Heart right ventricle (tissue), 16 donors: Measurements from ENCODE around the gene CHTF18. TPM values are rescaled to one million over a fixed set of nuclear protein-coding genes. Genes with fewer than 3 reads are reported as not detected.
A peak's percentile ranks its signal among the peaks of the same experiment; 100 is the strongest.

ENCODE experiments used
- ATAC-seq, 8 donors: fragments of 200-7000 bp; cut with Tn5 transposase; one replicate each; pipeline ENCODE4 v1.9.1; 2020; ENCODE audit warnings: mild to moderate bottlenecking in 8 of 8, moderate library complexity in 8 of 8, moderate number of reproducible peaks in 1 of 8
- DNase-seq, 2 donors: peaks; one replicate each; pipeline ENCODE4 v3.0.0-alpha.2; 2020
- H3K27ac ChIP-seq, 10 donors: fragments of 200-600 bp; sonication (generic) in 2 of 10; one replicate each; pipeline versions ENCODE4 v1.5.0 to v1.8.0; 2020 to 2022; ENCODE audit warnings: mild to moderate bottlenecking in 3 of 10
- H3K27me3 ChIP-seq, 7 donors: fragments of 200-600 bp; one replicate each; pipeline ENCODE4 v1.8.0; 2021 to 2022; ENCODE audit warnings: mild to moderate bottlenecking in 2 of 7
- H3K36me3 ChIP-seq, 9 donors: fragments of 200-600 bp; sonication (generic) in 1 of 9; one replicate each; pipeline versions ENCODE4 v1.5.0 to v1.8.0; 2020 to 2022; ENCODE audit warnings: mild to moderate bottlenecking in 2 of 9
- H3K4me1 ChIP-seq, 9 donors: fragments of 200-600 bp; sonication (generic) in 1 of 9; one replicate each; pipeline versions ENCODE4 v1.5.0 to v1.8.0; 2020 to 2022; ENCODE audit warnings: mild to moderate bottlenecking in 4 of 9
- H3K4me3 ChIP-seq, 10 donors: fragments of 200-600 bp; sonication (generic) in 2 of 10; one replicate each; pipeline versions ENCODE4 v1.5.0 to v1.8.0; 2020 to 2022; ENCODE audit warnings: mild to moderate bottlenecking in 7 of 10, moderate library complexity in 2 of 10
- H3K9me3 ChIP-seq, 11 donors: fragments of 200-600 bp in 10 of 11; sonication (generic) in 2 of 11; one replicate each; pipeline versions ENCODE4 v1.5.0 to v1.8.0; 2013 to 2022; ENCODE audit warnings: mild to moderate bottlenecking in 2 of 11, control low read depth in 1 of 11, moderate library complexity in 1 of 11
- WGBS, 2 donors: extraction: QIAGEN DNeasy Blood & Tissue Kit; methylation state at CpG; one replicate each; pipeline ENCODE4 v1.1.7; 2013; ENCODE audit warnings: inconsistent platforms in 1 of 2; 5-methylcytosine and 5-hydroxymethylcytosine counted together
- intact Hi-C, 10 donors: fragments of 100-400 bp; cut with DNase I; formaldehyde crosslinking; loops; one replicate each; pipeline versions ENCODE4 v1.11.1 to v1.14.2; 2022
- polyA plus RNA-seq, 2 donors: library from polyadenylated mRNA; stranded (reverse); fragments of 200-250 nt; gene quantifications; one replicate each; pipeline ENCODE4 v1.2.3, GENCODE V29; 2013
- total RNA-seq, 10 donors: library from RNA; stranded (reverse); fragmentation: NEBNext Ultra II Directional in 3 of 10; extraction: Animal tissue kit (Norgen Biotek cat#: 25700) in 3 of 10; gene quantifications; one replicate each; pipeline versions ENCODE4 v1.2.1 to v1.2.4, GENCODE V29; 2021 to 2023
- TF ChIP-seq, protein P1 (sequence below), 9 donors: fragments of 200-600 bp; sonication (generic) in 2 of 9; IDR thresholded peaks; one replicate each; pipeline versions ENCODE4 v1.5.0 to v1.8.0; 2021 to 2022; ENCODE audit warnings: antibody characterized with exemption in 9 of 9, mild to moderate bottlenecking in 5 of 9, moderate library complexity in 1 of 9
- donor health status: Arrhythmogenic right ventricular cardiomyopathy.
- donor health status: ischemic (EF 13 %, LVEDD 7.1; RV severe dilation, severe dysfunction).
- donor health status: healthy with polysubstance abuse.
- donor health status: DM: no; HTN: yes; CAD: no.
- donor health status: DM: no; HTN: no; CAD: no.
- donor health status: ischemic (EF 25% LVEDD 6.9; RV normal size, moderate dysfunction).
- donor health status: ischemic (EF 25% LVEDD 5.7; RV mildly dilated, moderate dysfunction).
- donor health status: healthy.
- donor health status: DM: yes; HTN: yes; CAD: no.
- donor health status: Ischemic cardiomyopathy.
- donor health status: ischemic (EF 35%, LVEDD 5.7; RV mildly dilated, moderate dysfunction).
- donor health status: nonischemic (EF 11% LVEDD 7.7; RV severe dilation, severe dysfunction).
- donor health status: DM: yes; HTN: yes; CAD: no.
- donor health status: PGD.
- donor health status: ischemic (EF 29% LVEDD 5.4; RV normal size, mild dysfunction).
- donor health status: nonischemic (EF 23%, LVEDD 6.1; RV moderate dilation, normal function).

Gene CHTF18
- total and polyA plus RNA-seq, 12 donors = 2.8 to 8.2 (median 5.8) TPM

- Histone ChIP-seq H3K4me1 (no peaks in the 10 kb centered on the region), H3K27me3 (peaks cover 0 to 33% (median 10%) of the 10 kb centered on the region in 7 donors), H3K4me3 (no peak overlapping the region), H3K27ac (no peak overlapping the region), H3K9me3 (peaks cover 0 to 12% (median 2%) of the 10 kb centered on the region in 11 donors), H3K36me3 (no peaks in the 10 kb centered on the region)
- DNase-seq = no peak
- TF ChIP-seq, protein P1, sequence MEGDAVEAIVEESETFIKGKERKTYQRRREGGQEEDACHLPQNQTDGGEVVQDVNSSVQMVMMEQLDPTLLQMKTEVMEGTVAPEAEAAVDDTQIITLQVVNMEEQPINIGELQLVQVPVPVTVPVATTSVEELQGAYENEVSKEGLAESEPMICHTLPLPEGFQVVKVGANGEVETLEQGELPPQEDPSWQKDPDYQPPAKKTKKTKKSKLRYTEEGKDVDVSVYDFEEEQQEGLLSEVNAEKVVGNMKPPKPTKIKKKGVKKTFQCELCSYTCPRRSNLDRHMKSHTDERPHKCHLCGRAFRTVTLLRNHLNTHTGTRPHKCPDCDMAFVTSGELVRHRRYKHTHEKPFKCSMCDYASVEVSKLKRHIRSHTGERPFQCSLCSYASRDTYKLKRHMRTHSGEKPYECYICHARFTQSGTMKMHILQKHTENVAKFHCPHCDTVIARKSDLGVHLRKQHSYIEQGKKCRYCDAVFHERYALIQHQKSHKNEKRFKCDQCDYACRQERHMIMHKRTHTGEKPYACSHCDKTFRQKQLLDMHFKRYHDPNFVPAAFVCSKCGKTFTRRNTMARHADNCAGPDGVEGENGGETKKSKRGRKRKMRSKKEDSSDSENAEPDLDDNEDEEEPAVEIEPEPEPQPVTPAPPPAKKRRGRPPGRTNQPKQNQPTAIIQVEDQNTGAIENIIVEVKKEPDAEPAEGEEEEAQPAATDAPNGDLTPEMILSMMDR (IDR thresholded peaks at IDR 0.05) = no peak
- WGBS, 2 donors = 54 to 57% methylated on average over 19 of the region's 19 CpGs
- intact Hi-C loops = no loop called here
- ATAC-seq = peak in 6 of 8 donors; percentile 28 to 47 (median 44)
Observed at GRCh38 chr16:842061-842476, 53.6 kb downstream of the CHTF18 start.

DNA sequence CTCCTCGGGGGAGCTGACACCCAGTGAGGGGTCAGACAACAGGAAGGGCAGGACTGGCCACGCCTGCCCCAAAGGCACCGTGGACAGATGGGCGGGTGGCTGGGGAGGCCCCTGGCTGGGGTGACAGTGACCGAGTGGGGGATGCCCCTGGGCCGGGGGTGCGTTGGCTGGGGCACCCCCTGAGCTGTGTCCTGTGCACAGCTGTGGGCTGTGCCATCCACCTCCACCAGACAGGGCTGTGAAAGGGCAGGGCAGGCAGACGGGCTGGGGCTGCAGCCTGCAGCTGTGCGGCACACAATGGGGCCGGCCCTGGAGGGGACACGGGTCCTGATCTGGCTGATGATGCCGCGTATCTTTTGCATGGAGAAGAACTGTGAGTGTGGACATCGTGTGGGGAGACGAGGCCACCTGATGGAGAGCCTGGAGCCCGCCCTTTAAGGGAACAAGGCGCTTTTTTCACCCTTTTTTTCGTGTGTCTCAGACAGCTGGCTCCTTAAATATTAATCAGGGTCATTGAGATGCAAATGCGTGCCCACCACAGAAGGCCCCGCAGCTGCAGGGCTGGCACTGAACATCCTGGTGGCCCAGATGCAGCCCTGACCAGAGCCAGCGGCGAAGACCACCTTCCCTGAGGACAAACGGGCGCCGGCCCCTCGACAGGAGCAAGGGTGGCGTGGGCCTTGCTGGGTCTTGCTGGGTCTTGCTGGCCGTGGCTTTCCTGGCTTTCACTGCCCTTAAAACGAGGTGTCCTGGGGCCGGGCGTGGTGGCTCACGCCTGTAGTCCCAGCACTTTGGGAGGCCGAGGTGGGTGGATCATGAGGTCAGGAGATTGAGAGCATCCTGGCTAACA, 54.5 kb downstream of the CHTF18 start:
- peaks cover 0 to 3% (median 0%) of the 10 kb centered on the region in 11 donors for H3K9me3 ChIP-seq
- intact Hi-C loops = no loop called here
- no peak for DNase-seq
- WGBS, 2 donors = 80 to 82% methylated on average over 33 of the region's 33 CpGs
- ATAC-seq = peak in 1 of 8 donors; percentile 23
- no peaks in the 10 kb centered on the region for H3K36me3 ChIP-seq
- TF ChIP-seq, protein P1 (IDR thresholded peaks at IDR 0.05) = no peak
- peaks cover 0 to 33% (median 10%) of the 10 kb centered on the region in 7 donors for H3K27me3 ChIP-seq
- H3K4me1 ChIP-seq = no peaks in the 10 kb centered on the region
- H3K4me3 ChIP-seq = no peak overlapping the region
- H3K27ac ChIP-seq = no peak overlapping the region

DNA sequence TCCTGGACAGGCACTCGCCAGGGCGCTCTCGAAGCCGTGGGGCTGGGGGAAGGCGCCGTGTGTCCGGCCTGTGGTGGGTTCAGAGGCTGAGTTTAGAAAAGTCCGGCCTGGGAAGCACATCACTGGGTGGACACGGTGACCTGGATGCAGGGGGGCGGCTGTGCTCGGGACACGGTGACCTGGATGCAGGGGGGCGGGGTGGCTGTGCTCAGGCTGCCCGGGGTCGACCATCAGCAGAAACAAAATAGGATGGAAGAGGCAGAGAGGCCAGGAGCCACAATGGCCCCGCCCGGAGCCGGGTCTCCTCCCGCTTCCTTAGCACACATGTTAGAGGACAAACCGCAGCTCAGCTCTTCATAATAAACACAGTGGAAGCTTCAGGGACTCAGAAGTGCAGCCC, 55.4 kb downstream of the CHTF18 start:
- Histone ChIP-seq H3K27ac (no peak overlapping the region), H3K9me3 (peaks cover 0 to 9% (median 0%) of the 10 kb centered on the region in 11 donors), H3K4me3 (no peak overlapping the region), H3K27me3 (peaks cover 0 to 30% (median 10%) of the 10 kb centered on the region in 7 donors), H3K36me3 (no peaks in the 10 kb centered on the region), H3K4me1 (no peaks in the 10 kb centered on the region)
- TF ChIP-seq, protein P1 (IDR thresholded peaks at IDR 0.05) = no peak
- ATAC-seq = no peak
- WGBS, 2 donors = 81 to 87% methylated on average over 19 to 20 of the region's 20 CpGs
- intact Hi-C loops = no loop called here
- peak in 1 of 2 donors; percentile 4 for DNase-seq

GRCh38 chr16:844638-845350, 56.4 kb downstream of the CHTF18 start:
- TF ChIP-seq, protein P1 (IDR thresholded peaks at IDR 0.05) = no peak
- H3K27ac ChIP-seq = no peak overlapping the region
- H3K9me3 ChIP-seq = peaks cover 0 to 18% (median 0%) of the 10 kb centered on the region in 11 donors
- H3K4me3 ChIP-seq = no peak overlapping the region
- no peaks in the 10 kb centered on the region for H3K4me1 ChIP-seq
- no peak for ATAC-seq
- intact Hi-C loops = no loop called here
- H3K27me3 ChIP-seq = peaks cover 0 to 27% (median 10%) of the 10 kb centered on the region in 7 donors
- WGBS, 2 donors = 92 to 93% methylated on average over 48 of the region's 48 CpGs
- peak in 1 of 2 donors; percentile 6 for DNase-seq
- H3K36me3 ChIP-seq = no peaks in the 10 kb centered on the region
